Neuronal stem cell (in vitro differentiated cells): ENCODE measurements around the gene FOXP2.
A peak's percentile ranks its signal among the peaks of the same experiment; 100 is the strongest.

ENCODE experiments used
- DNase-seq: peaks from one replicate; pipeline ENCODE4 v3.0.0-alpha.2; 2013; ENCODE audit warnings: low spot score
- H2AFZ ChIP-seq: one replicate; pipeline ENCODE4 v1.6.1; 2013; ENCODE audit warnings: mild to moderate bottlenecking, low read length, inconsistent platforms
- H2AK5ac ChIP-seq: 2 replicates; pipeline ENCODE4 v1.6.1; 2013; ENCODE audit warnings: low read depth, mild to moderate bottlenecking, inconsistent platforms, low read length, moderate library complexity, mixed read lengths
- H2BK120ac ChIP-seq: 2 replicates; pipeline ENCODE4 v1.6.1; 2013; ENCODE audit warnings: low read depth, mild to moderate bottlenecking, inconsistent platforms, low read length, moderate library complexity, mixed read lengths
- H2BK12ac ChIP-seq: one replicate; pipeline ENCODE4 v1.6.1; 2013; ENCODE audit warnings: low read length, inconsistent platforms
- H2BK15ac ChIP-seq: 2 replicates; pipeline ENCODE4 v1.6.1; 2013; ENCODE audit warnings: mild to moderate bottlenecking, low read length, inconsistent platforms, mixed read lengths
- H2BK5ac ChIP-seq: one replicate; pipeline ENCODE4 v1.6.1; 2013; ENCODE audit warnings: inconsistent platforms, mild to moderate bottlenecking, low read length, moderate library complexity
- H3K14ac ChIP-seq: one replicate; pipeline ENCODE4 v1.6.1; 2013; ENCODE audit warnings: low read length, inconsistent platforms
- H3K18ac ChIP-seq: 2 replicates; pipeline ENCODE4 v1.6.1; 2013; ENCODE audit warnings: low read length, inconsistent platforms
- H3K23ac ChIP-seq: 2 replicates; pipeline ENCODE4 v1.6.1; 2013; ENCODE audit warnings: low read depth, mild to moderate bottlenecking, mixed read lengths, low read length, inconsistent platforms; ENCODE audit not compliant: poor library complexity
- H3K27ac ChIP-seq: replicated peaks from 3 replicates; pipeline ENCODE4 v1.5.1; 2013; ENCODE audit warnings: low read length, inconsistent platforms
- H3K27me3 ChIP-seq, 3 experiments: 2 replicates each; pipeline ENCODE4 v1.6.1; 2013; ENCODE audit warnings: low read length in 3 of 3, mild to moderate bottlenecking in 2 of 3, inconsistent platforms in 1 of 3, low read depth in 1 of 3, mixed read lengths in 1 of 3, moderate library complexity in 1 of 3; ENCODE audit not compliant: control insufficient read depth in 3 of 3, insufficient read depth in 3 of 3
- H3K36me3 ChIP-seq, 2 donors: replicated peaks in 1 of 2; 2 replicates each; pipeline ENCODE4 v1.6.1; 2013; ENCODE audit warnings: low read length in 2 of 2; ENCODE audit not compliant: control insufficient read depth in 2 of 2, insufficient read depth in 2 of 2
- H3K4ac ChIP-seq: 2 replicates; pipeline ENCODE4 v1.6.1; 2013; ENCODE audit warnings: inconsistent platforms, mild to moderate bottlenecking, low read length, moderate library complexity
- H3K4me1 ChIP-seq, 2 donors: 1 replicate in 1 of 2; 2 replicates in 1 of 2; pipeline ENCODE4 v1.6.1; 2013; ENCODE audit warnings: low read length in 2 of 2, low read depth in 1 of 2; ENCODE audit not compliant: control insufficient read depth in 2 of 2, insufficient read depth in 1 of 2
- H3K4me2 ChIP-seq: one replicate; pipeline ENCODE4 v1.6.1; 2013; ENCODE audit warnings: mild to moderate bottlenecking, low read length, inconsistent platforms; ENCODE audit not compliant: insufficient read depth, poor library complexity, severe bottlenecking
- H3K4me3 ChIP-seq, 2 donors: 2 replicates each; pipeline ENCODE4 v1.5.1; 2013; ENCODE audit warnings: low read length in 2 of 2, mild to moderate bottlenecking in 2 of 2, inconsistent platforms in 1 of 2, moderate library complexity in 1 of 2
- H3K79me1 ChIP-seq: one replicate; pipeline ENCODE4 v1.6.1; 2013; ENCODE audit warnings: low read depth, mild to moderate bottlenecking, inconsistent platforms, low read length, moderate library complexity
- H3K9ac ChIP-seq: one replicate; pipeline ENCODE4 v1.6.1; 2013; ENCODE audit warnings: mild to moderate bottlenecking, low read depth, low read length, inconsistent platforms; ENCODE audit not compliant: poor library complexity
- H3K9me3 ChIP-seq, 2 donors: replicated peaks in 1 of 2; 2 replicates each; pipeline versions ENCODE3 to v1.6.1; 2013; ENCODE audit warnings: low read length in 2 of 2, mild to moderate bottlenecking in 2 of 2, inconsistent platforms in 1 of 2, low read depth in 1 of 2, mixed read lengths in 1 of 2, moderate library complexity in 1 of 2; ENCODE audit not compliant: control insufficient read depth in 2 of 2, insufficient read depth in 1 of 2
- H4K8ac ChIP-seq: one replicate; pipeline ENCODE4 v1.6.1; 2013; ENCODE audit warnings: low read depth, mild to moderate bottlenecking, inconsistent platforms, low read length, moderate library complexity
- H4K91ac ChIP-seq: one replicate; pipeline ENCODE4 v1.6.1; 2013; ENCODE audit warnings: low read length, low read depth, mild to moderate bottlenecking, inconsistent platforms; ENCODE audit not compliant: poor library complexity
- WGBS, 2 donors: extraction: QIAGEN DNeasy Blood & Tissue Kit; methylation state at CpG; one replicate each; pipeline ENCODE4 v1.1.7; 2013; ENCODE audit warnings: missing lambda C conversion rate in 2 of 2, mixed read lengths in 1 of 2; ENCODE audit not compliant: insufficient read length in 2 of 2, insufficient replicate concordance in 1 of 2; ENCODE audit errors: extremely low coverage in 2 of 2; 5-methylcytosine and 5-hydroxymethylcytosine counted together

Gene FOXP2

GRCh38 chr7:114409750-114410149 is 4.9 kb upstream of the FOXP2 start:
- no peak for DNase-seq
- H3K9ac ChIP-seq: no peak overlapping the region
- no peak overlapping the region for H3K4me2 ChIP-seq
- peaks cover 4 to 12% of the 10 kb centered on the region in 2 donors for H3K4me1 ChIP-seq
- H2BK12ac ChIP-seq: no peak overlapping the region
- H3K27me3 ChIP-seq: no peaks in the 10 kb centered on the region
- H3K4ac ChIP-seq: no peak overlapping the region
- no peaks in the 10 kb centered on the region for H3K36me3 ChIP-seq
- no peak overlapping the region for H3K18ac ChIP-seq
- no peak overlapping the region for H3K14ac ChIP-seq
- H2AFZ ChIP-seq: no peak overlapping the region
- no peak overlapping the region for H3K23ac ChIP-seq
- H2BK15ac ChIP-seq: no peak overlapping the region
- H4K8ac ChIP-seq: no peak overlapping the region
- no peaks in the 10 kb centered on the region for H3K79me1 ChIP-seq
- no peaks in the 10 kb centered on the region for H3K9me3 ChIP-seq
- no peak overlapping the region for H3K27ac ChIP-seq
- H2AK5ac ChIP-seq: no peak overlapping the region
- no peak overlapping the region for H3K4me3 ChIP-seq
- H2BK120ac ChIP-seq: no peak overlapping the region
- no CpG with 5 or more reads among the region's 1 CpG for WGBS, 2 donors
- H4K91ac ChIP-seq: no peak overlapping the region
- H2BK5ac ChIP-seq: no peak overlapping the region

GRCh38 chr7:114412548-114412947 is 2.1 kb upstream of the FOXP2 start:
- no peaks in the 10 kb centered on the region for H3K79me1 ChIP-seq
- H3K27me3 ChIP-seq: no peaks in the 10 kb centered on the region
- H4K8ac ChIP-seq: no peak overlapping the region
- no peak overlapping the region for H3K14ac ChIP-seq
- no peak overlapping the region for H3K4me2 ChIP-seq
- H4K91ac ChIP-seq: no peak overlapping the region
- no peak overlapping the region for H2BK120ac ChIP-seq
- H3K18ac ChIP-seq: no peak overlapping the region
- no peak overlapping the region for H2BK12ac ChIP-seq
- H3K23ac ChIP-seq: no peak overlapping the region
- H3K4me3 ChIP-seq: no peak overlapping the region
- H3K27ac ChIP-seq: no peak overlapping the region
- H3K4me1 ChIP-seq: peaks cover 7 to 19% of the 10 kb centered on the region in 2 donors
- no peak overlapping the region for H2BK15ac ChIP-seq
- H3K36me3 ChIP-seq: no peaks in the 10 kb centered on the region
- no peak overlapping the region for H2BK5ac ChIP-seq
- DNase-seq: no peak
- peak overlapping the region; percentile 20 for H2AFZ ChIP-seq
- no peaks in the 10 kb centered on the region for H3K9me3 ChIP-seq
- WGBS, 2 donors: no CpG with 5 or more reads among the region's 4 CpGs
- no peak overlapping the region for H3K4ac ChIP-seq
- H3K9ac ChIP-seq: no peak overlapping the region
- H2AK5ac ChIP-seq: no peak overlapping the region

- Histone ChIP-seq H4K8ac (no peak overlapping the region), H2BK5ac (no peak overlapping the region), H2BK120ac (no peak overlapping the region), H3K9ac (no peak overlapping the region), H2BK12ac (no peak overlapping the region), H3K4me2 (no peak overlapping the region), H3K4me3 (peak overlapping the region in 1 of 2 donors; percentile 49), H2AFZ (peak overlapping the region; percentile 62), H3K36me3 (no peaks in the 10 kb centered on the region), H4K91ac (no peak overlapping the region), H3K18ac (no peak overlapping the region), H3K4ac (no peak overlapping the region), H3K23ac (no peak overlapping the region), H3K9me3 (no peaks in the 10 kb centered on the region), H2BK15ac (no peak overlapping the region), H2AK5ac (no peak overlapping the region), H3K4me1 (peaks cover 7 to 29% of the 10 kb centered on the region in 2 donors), H3K79me1 (no peaks in the 10 kb centered on the region), H3K27ac (no peak overlapping the region), H3K27me3 (no peaks in the 10 kb centered on the region), H3K14ac (no peak overlapping the region)
- DNase-seq: no peak
- WGBS, 2 donors: no CpG with 5 or more reads among the region's 4 CpGs
Observed at GRCh38 chr7:114413761-114414155, 857 bp upstream of the FOXP2 start.

- H2BK5ac ChIP-seq: no peak overlapping the region
- H4K91ac ChIP-seq: no peak overlapping the region
- H3K23ac ChIP-seq: no peak overlapping the region
- no peak overlapping the region for H2BK120ac ChIP-seq
- H3K14ac ChIP-seq: no peak overlapping the region
- no peak overlapping the region for H2BK15ac ChIP-seq
- peak overlapping the region in 1 of 2 donors; percentile 49 for H3K4me3 ChIP-seq
- H3K79me1 ChIP-seq: no peaks in the 10 kb centered on the region
- H3K9ac ChIP-seq: no peak overlapping the region
- no peak overlapping the region for H3K4ac ChIP-seq
- DNase-seq: no peak
- WGBS, 2 donors: no CpG with 5 or more reads among the region's 14 CpGs
- H3K18ac ChIP-seq: no peak overlapping the region
- no peak overlapping the region for H4K8ac ChIP-seq
- no peak overlapping the region for H2BK12ac ChIP-seq
- H3K27me3 ChIP-seq: peaks cover 0 to 2% (median 0%) of the 10 kb centered on the region in 3 experiments
- no peaks in the 10 kb centered on the region for H3K36me3 ChIP-seq
- peaks cover 12 to 36% of the 10 kb centered on the region in 2 donors for H3K4me1 ChIP-seq
- no peaks in the 10 kb centered on the region for H3K9me3 ChIP-seq
- H2AK5ac ChIP-seq: no peak overlapping the region
- H3K4me2 ChIP-seq: no peak overlapping the region
- peak overlapping the region; percentile 62 for H2AFZ ChIP-seq
- H3K27ac ChIP-seq: no peak overlapping the region
Observed at GRCh38 chr7:114415064-114415989, 712 bp downstream of the FOXP2 start.
